HCT116 (cell line): Measurements from ENCODE around the gene LY86.
A peak's percentile ranks its signal among the peaks of the same experiment; 100 is the strongest.

Source experiments
- EZH2 ChIP-seq: fragments of 200-600 bp; sonication (generic); IDR thresholded peaks from 2 replicates; pipeline ENCODE4 v1.6.1; 2017; ENCODE audit warnings: antibody characterized with exemption, mixed run types
- MAX ChIP-seq: IDR thresholded peaks from 2 replicates; pipeline ENCODE4 v1.6.1; 2012
- RAD21 ChIP-seq: IDR thresholded peaks from 2 replicates; pipeline ENCODE4 v1.6.1; 2012; ENCODE audit warnings: low read depth, mild to moderate bottlenecking
- SP1 ChIP-seq: IDR thresholded peaks from 2 replicates; pipeline ENCODE4 v1.6.1; 2012; ENCODE audit warnings: low read depth
- TF ChIP-seq, protein P1 (sequence below), 3 experiments: fragments of 200-600 bp in 1 of 3; sonication (generic) in 1 of 3; IDR thresholded peaks in 2 of 3; conservative IDR thresholded peaks in 1 of 3; 2 replicates each; pipeline ENCODE4 v1.5.1; 2012 to 2017; ENCODE audit warnings: low read depth in 2 of 3, low read length in 2 of 3, antibody characterized with exemption in 1 of 3, borderline replicate concordance in 1 of 3, control low read depth in 1 of 3, mild to moderate bottlenecking in 1 of 3, mixed read lengths in 1 of 3, mixed run types in 1 of 3, moderate library complexity in 1 of 3; ENCODE audit not compliant: insufficient read depth in 1 of 3

- TF ChIP-seq, protein P1, sequence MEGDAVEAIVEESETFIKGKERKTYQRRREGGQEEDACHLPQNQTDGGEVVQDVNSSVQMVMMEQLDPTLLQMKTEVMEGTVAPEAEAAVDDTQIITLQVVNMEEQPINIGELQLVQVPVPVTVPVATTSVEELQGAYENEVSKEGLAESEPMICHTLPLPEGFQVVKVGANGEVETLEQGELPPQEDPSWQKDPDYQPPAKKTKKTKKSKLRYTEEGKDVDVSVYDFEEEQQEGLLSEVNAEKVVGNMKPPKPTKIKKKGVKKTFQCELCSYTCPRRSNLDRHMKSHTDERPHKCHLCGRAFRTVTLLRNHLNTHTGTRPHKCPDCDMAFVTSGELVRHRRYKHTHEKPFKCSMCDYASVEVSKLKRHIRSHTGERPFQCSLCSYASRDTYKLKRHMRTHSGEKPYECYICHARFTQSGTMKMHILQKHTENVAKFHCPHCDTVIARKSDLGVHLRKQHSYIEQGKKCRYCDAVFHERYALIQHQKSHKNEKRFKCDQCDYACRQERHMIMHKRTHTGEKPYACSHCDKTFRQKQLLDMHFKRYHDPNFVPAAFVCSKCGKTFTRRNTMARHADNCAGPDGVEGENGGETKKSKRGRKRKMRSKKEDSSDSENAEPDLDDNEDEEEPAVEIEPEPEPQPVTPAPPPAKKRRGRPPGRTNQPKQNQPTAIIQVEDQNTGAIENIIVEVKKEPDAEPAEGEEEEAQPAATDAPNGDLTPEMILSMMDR (IDR thresholded peaks at IDR 0.05 in 2 of 3, conservative IDR thresholded peaks at IDR 0.05 in 1 of 3; ENCODE audit: borderline replicate concordance in 1 of 3, insufficient read depth in 1 of 3, low read depth in 2 of 3, low read length in 2 of 3): peak in 1 of 3 experiments; percentile 21; a peak in 1 of 6 replicates
- TF ChIP-seq RAD21: peak; percentile 51
- TF ChIP-seq SP1: no peak
- no peak for TF ChIP-seq EZH2
- 0 out of 2 replicates have a peak, but pooled peaks have one; percentile 15 for TF ChIP-seq MAX
Measured at GRCh38 chr6:6560909-6561308, 27.6 kb upstream of the LY86 start.
